ENCODE measurements around the gene RTN4R.

DNA sequence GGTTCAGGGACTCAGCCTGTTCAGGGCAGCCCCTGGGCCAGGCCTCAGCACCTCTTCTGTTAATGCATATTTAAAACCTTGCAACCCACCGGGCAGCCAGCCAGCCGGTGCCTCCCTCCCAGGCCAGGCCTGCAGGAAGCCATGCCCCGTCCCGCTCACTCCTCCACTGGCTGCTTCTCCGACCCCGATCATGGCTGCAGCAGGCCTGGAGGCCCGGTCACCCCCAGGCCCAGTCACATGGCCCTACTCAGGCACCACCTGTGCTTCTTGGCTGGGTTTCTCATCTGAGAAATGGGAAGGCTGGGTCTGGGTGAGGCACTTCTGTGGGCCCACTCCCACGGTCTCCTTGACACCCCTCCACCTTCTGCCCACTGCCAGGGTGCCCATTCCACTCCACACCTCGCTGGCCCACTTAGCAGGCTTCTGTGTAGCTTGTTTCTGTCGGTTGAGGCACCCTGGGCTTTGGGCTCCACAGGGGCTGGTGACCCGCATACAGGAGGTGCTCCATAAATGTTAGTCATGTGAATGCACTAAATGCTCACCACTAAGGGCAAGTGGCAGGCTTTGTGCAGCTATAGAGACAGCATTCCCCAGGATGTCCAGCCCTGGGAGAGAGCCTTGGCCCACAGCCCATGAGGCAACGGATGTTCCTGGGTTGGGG lies 11.4 kb downstream of the RTN4R start:
- TF ChIP-seq, protein P1, sequence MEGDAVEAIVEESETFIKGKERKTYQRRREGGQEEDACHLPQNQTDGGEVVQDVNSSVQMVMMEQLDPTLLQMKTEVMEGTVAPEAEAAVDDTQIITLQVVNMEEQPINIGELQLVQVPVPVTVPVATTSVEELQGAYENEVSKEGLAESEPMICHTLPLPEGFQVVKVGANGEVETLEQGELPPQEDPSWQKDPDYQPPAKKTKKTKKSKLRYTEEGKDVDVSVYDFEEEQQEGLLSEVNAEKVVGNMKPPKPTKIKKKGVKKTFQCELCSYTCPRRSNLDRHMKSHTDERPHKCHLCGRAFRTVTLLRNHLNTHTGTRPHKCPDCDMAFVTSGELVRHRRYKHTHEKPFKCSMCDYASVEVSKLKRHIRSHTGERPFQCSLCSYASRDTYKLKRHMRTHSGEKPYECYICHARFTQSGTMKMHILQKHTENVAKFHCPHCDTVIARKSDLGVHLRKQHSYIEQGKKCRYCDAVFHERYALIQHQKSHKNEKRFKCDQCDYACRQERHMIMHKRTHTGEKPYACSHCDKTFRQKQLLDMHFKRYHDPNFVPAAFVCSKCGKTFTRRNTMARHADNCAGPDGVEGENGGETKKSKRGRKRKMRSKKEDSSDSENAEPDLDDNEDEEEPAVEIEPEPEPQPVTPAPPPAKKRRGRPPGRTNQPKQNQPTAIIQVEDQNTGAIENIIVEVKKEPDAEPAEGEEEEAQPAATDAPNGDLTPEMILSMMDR (IDR thresholded peaks at IDR 0.05; ENCODE audit: borderline replicate concordance, extremely low read depth, low read length, poor library complexity, severe bottlenecking) = no peak
- no peak for TF ChIP-seq EZH2 (IDR thresholded peaks at IDR 0.05; ENCODE audit: borderline replicate concordance, low read depth, low read length, severe bottlenecking)

Data from DND-41 (cell line).